ENCODE measurements around the gene TMEM184A.

- TF ChIP-seq EP300 (IDR thresholded peaks at IDR 0.05) = no peak
- TF ChIP-seq CTCF (IDR thresholded peaks at IDR 0.05) = no peak
- no peak for TF ChIP-seq POLR2A (IDR thresholded peaks at IDR 0.05)
Observed at GRCh38 chr7:1502845-1503244, 53.2 kb downstream of the TMEM184A start.
